HepG2 (cell line): Measurements from ENCODE around the gene SH2D6. TPM values are rescaled to one million over a fixed set of nuclear protein-coding genes. Genes with fewer than 3 reads are reported as not detected.
A peak's percentile ranks its signal among the peaks of the same experiment; 100 is the strongest.

Experiments
- GMEB1 ChIP-seq: sonication (generic); formaldehyde crosslinking; IDR thresholded peaks from 2 replicates; pipeline ENCODE4 v1.5.1; 2020; ENCODE audit warnings: missing genetic modification reagents, mild to moderate bottlenecking, borderline replicate concordance
- HHEX ChIP-seq: IDR thresholded peaks from 2 replicates; pipeline ENCODE4 v1.6.1; 2016; ENCODE audit warnings: control low read depth
- ISX ChIP-seq: sonication (generic); formaldehyde crosslinking; conservative IDR thresholded peaks from 2 replicates; pipeline ENCODE4 v1.5.0; 2020; ENCODE audit warnings: missing genetic modification reagents
- KDM2A ChIP-seq: sonication (generic); formaldehyde crosslinking; IDR thresholded peaks from 2 replicates; pipeline ENCODE4 v1.4.0; 2020; ENCODE audit warnings: low read depth, missing genetic modification reagents, borderline replicate concordance
- MAF1 ChIP-seq: sonication (generic); formaldehyde crosslinking; IDR thresholded peaks from 2 replicates; pipeline ENCODE4 v1.5.0; 2020; ENCODE audit warnings: missing genetic modification reagents, borderline replicate concordance
- NFE2L1 ChIP-seq: sonication (generic); formaldehyde crosslinking; IDR thresholded peaks from 2 replicates; pipeline ENCODE4 v1.4.0; 2020; ENCODE audit warnings: missing genetic modification reagents, mild to moderate bottlenecking, borderline replicate concordance
- NR1H2 ChIP-seq: sonication (generic); formaldehyde crosslinking; IDR thresholded peaks from 2 replicates; pipeline ENCODE4 v1.8.1; 2022; ENCODE audit warnings: low read depth, missing genetic modification reagents, borderline replicate concordance
- POGK ChIP-seq: sonication (generic); formaldehyde crosslinking; conservative IDR thresholded peaks from 2 replicates; pipeline ENCODE4 v1.8.0; 2022; ENCODE audit warnings: mild to moderate bottlenecking, moderate library complexity, missing genetic modification reagents
- RXRA ChIP-seq: sonication (generic); formaldehyde crosslinking; IDR thresholded peaks from 2 replicates; pipeline ENCODE4 v1.5.1; 2020; ENCODE audit warnings: missing genetic modification reagents
- SALL2 ChIP-seq: sonication (generic); formaldehyde crosslinking; IDR thresholded peaks from 2 replicates; pipeline ENCODE4 v1.8.1; 2023; ENCODE audit warnings: mild to moderate bottlenecking, missing genetic modification reagents, inconsistent platforms
- SAP130 ChIP-seq: IDR thresholded peaks from 2 replicates; pipeline ENCODE4 v1.6.1; 2016; ENCODE audit warnings: low read depth
- SCMH1 ChIP-seq: sonication (generic); formaldehyde crosslinking; IDR thresholded peaks from 2 replicates; pipeline ENCODE4 v1.9.0; 2021; ENCODE audit warnings: missing genetic modification reagents, mild to moderate bottlenecking, borderline replicate concordance
- SIN3A ChIP-seq: IDR thresholded peaks from 2 replicates; pipeline ENCODE4 v1.6.1; 2011; ENCODE audit warnings: low read depth, mild to moderate bottlenecking, control low read depth, low read length, borderline replicate concordance
- SIX4 ChIP-seq: sonication (generic); formaldehyde crosslinking; IDR thresholded peaks from 2 replicates; pipeline ENCODE4 v1.4.0; 2020; ENCODE audit warnings: missing genetic modification reagents
- THYN1 ChIP-seq: sonication (generic); formaldehyde crosslinking; IDR thresholded peaks from 2 replicates; pipeline ENCODE4 v1.8.1; 2023; ENCODE audit warnings: low read depth, mild to moderate bottlenecking, moderate library complexity, missing genetic modification reagents, borderline replicate concordance
- ZFP1 ChIP-seq: IDR thresholded peaks from 2 replicates; pipeline ENCODE4 v1.6.1; 2016
- ZNF672 ChIP-seq: sonication (generic); formaldehyde crosslinking; IDR thresholded peaks from 2 replicates; pipeline ENCODE4 v1.8.1; 2022; ENCODE audit warnings: missing genetic modification reagents
- ZNF710 ChIP-seq: sonication (generic); formaldehyde crosslinking; IDR thresholded peaks from 2 replicates; pipeline ENCODE4 v1.5.0; 2020; ENCODE audit warnings: mild to moderate bottlenecking, missing genetic modification reagents, borderline replicate concordance
- ZNF788 ChIP-seq: sonication (generic); formaldehyde crosslinking; IDR thresholded peaks from 2 replicates; pipeline ENCODE4 v1.5.0; 2020; ENCODE audit warnings: mild to moderate bottlenecking, missing genetic modification reagents, borderline replicate concordance
- polyA plus RNA-seq, 8 experiments: library from polyadenylated mRNA; depleted of rRNA in 3 of 8; stranded (reverse) in 7 of 8; unstranded in 1 of 8; fragments of >200 nt; fragmentation: Illumina TruSeq in 4 of 8; extraction: Trizol in 4 of 8; gene quantifications; 2 replicates each; pipeline versions ENCODE4 v1.2.1 to v1.2.3, GENCODE V29; 2011 to 2016; ENCODE audit warnings: low read depth in 4 of 8, missing spikeins in 1 of 8, mixed read lengths in 1 of 8; ENCODE audit not compliant: insufficient read depth in 1 of 8
- total RNA-seq, 5 experiments: library from RNA; depleted of rRNA; stranded (reverse); fragments of >200 nt; fragmentation: Illumina TruSeq; extraction: Trizol; gene quantifications; 2 replicates each; pipeline ENCODE4 v1.2.3, GENCODE V29; 2016; ENCODE audit warnings: low read depth in 1 of 5
- TF ChIP-seq, protein P1 (sequence below): sonication (generic); formaldehyde crosslinking; IDR thresholded peaks from 2 replicates; pipeline ENCODE4 v1.5.1; 2020; ENCODE audit warnings: mild to moderate bottlenecking, missing genetic modification reagents, borderline replicate concordance
- TF ChIP-seq, protein P2 (sequence below): sonication (generic); formaldehyde crosslinking; IDR thresholded peaks from 2 replicates; pipeline ENCODE4 v1.4.0; 2020; ENCODE audit warnings: missing genetic modification reagents

The SH2D6 gene
- total and polyA plus RNA-seq, 2 of the 13 experiments (the other 11 are each of a cell fraction or from before 2014, with no cell fraction given), result 0.11 to 0.26 TPM

- 0 out of 2 replicates have a peak, but pooled peaks have one; percentile 2 for TF ChIP-seq ZNF710
- no peak for TF ChIP-seq ZNF672 (CRISPR knock-in tag)
- no peak for TF ChIP-seq NFE2L1
- peak; percentile 84 for TF ChIP-seq SIX4 (CRISPR knock-in tag)
- TF ChIP-seq MAF1 (CRISPR knock-in tag), result no peak
- TF ChIP-seq SIN3A, result peak; percentile 91
- 0 out of 2 replicates have a peak, but pooled peaks have one; percentile 8 for TF ChIP-seq KDM2A (CRISPR knock-in tag)
- no peak for TF ChIP-seq SALL2 (CRISPR knock-in tag)
- TF ChIP-seq ZNF788 (CRISPR knock-in tag), result no peak; the same call in 1 of the 2 replicates
- no peak for TF ChIP-seq ISX
- TF ChIP-seq, protein P1, sequence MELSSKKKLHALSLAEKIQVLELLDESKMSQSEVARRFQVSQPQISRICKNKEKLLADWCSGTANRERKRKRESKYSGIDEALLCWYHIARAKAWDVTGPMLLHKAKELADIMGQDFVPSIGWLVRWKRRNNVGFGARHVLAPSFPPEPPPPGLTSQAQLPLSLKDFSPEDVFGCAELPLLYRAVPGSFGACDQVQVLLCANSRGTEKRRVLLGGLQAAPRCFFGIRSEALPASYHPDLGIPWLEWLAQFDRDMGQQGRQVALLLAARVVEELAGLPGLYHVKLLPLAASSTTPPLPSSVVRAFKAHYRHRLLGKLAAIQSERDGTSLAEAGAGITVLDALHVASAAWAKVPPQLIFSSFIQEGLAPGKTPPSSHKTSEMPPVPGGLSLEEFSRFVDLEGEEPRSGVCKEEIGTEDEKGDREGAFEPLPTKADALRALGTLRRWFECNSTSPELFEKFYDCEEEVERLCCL, result no peak; the same call in 1 of the 2 replicates
- TF ChIP-seq NR1H2, result peak; percentile 14
- 0 out of 2 replicates have a peak, but pooled peaks have one; percentile 19 for TF ChIP-seq RXRA (CRISPR knock-in tag)
- no peak; the same call in 1 of the 2 replicates for TF ChIP-seq THYN1
- no peak for TF ChIP-seq ZFP1 (CRISPR knock-in tag)
- no peak for TF ChIP-seq SCMH1 (CRISPR knock-in tag)
- TF ChIP-seq HHEX, result 0 out of 2 replicates have a peak, but pooled peaks have one; percentile 9
- TF ChIP-seq POGK (CRISPR knock-in tag), result no peak
- no peak; the same call in 1 of the 2 replicates for TF ChIP-seq SAP130
- no peak for TF ChIP-seq GMEB1 (CRISPR knock-in tag)
- TF ChIP-seq, protein P2, sequence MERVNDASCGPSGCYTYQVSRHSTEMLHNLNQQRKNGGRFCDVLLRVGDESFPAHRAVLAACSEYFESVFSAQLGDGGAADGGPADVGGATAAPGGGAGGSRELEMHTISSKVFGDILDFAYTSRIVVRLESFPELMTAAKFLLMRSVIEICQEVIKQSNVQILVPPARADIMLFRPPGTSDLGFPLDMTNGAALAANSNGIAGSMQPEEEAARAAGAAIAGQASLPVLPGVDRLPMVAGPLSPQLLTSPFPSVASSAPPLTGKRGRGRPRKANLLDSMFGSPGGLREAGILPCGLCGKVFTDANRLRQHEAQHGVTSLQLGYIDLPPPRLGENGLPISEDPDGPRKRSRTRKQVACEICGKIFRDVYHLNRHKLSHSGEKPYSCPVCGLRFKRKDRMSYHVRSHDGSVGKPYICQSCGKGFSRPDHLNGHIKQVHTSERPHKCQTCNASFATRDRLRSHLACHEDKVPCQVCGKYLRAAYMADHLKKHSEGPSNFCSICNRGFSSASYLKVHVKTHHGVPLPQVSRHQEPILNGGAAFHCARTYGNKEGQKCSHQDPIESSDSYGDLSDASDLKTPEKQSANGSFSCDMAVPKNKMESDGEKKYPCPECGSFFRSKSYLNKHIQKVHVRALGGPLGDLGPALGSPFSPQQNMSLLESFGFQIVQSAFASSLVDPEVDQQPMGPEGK (CRISPR knock-in tag), result no peak
These were observed 628 bp downstream of the SH2D6 start (continued) for GRCh38 chr2:85419009-85419675.
